GM12892 (cell line): ENCODE data around the gene EBLN1.
"Not testable (repeated sequence)": the region's sequence is repeated elsewhere in the genome, so short reads cannot be mapped to it uniquely, and the experiment has no call there.

Experiments
- DNase-seq: peaks from one replicate; pipeline ENCODE4 v3.0.0; 2011; ENCODE audit not compliant: insufficient read length
- FAIRE-seq: peaks from 2 replicates; lab custom pipeline; 2011; peaks lifted over from hg19 to GRCh38; lab: Jason Lieb, UNC
- POLR2A ChIP-seq: IDR thresholded peaks from 2 replicates; pipeline ENCODE4 v1.6.1; 2011; ENCODE audit warnings: low read depth, low read length, control low read depth
- POLR2AphosphoS5 ChIP-seq: IDR thresholded peaks from 2 replicates; pipeline ENCODE4 v1.6.1; 2011; ENCODE audit warnings: low read depth, low read length, control low read depth
- TAF1 ChIP-seq: IDR thresholded peaks from 2 replicates; pipeline ENCODE4 v1.6.1; 2011; ENCODE audit warnings: low read depth, mild to moderate bottlenecking, control low read depth, low read length, borderline replicate concordance

The EBLN1 gene

DNA sequence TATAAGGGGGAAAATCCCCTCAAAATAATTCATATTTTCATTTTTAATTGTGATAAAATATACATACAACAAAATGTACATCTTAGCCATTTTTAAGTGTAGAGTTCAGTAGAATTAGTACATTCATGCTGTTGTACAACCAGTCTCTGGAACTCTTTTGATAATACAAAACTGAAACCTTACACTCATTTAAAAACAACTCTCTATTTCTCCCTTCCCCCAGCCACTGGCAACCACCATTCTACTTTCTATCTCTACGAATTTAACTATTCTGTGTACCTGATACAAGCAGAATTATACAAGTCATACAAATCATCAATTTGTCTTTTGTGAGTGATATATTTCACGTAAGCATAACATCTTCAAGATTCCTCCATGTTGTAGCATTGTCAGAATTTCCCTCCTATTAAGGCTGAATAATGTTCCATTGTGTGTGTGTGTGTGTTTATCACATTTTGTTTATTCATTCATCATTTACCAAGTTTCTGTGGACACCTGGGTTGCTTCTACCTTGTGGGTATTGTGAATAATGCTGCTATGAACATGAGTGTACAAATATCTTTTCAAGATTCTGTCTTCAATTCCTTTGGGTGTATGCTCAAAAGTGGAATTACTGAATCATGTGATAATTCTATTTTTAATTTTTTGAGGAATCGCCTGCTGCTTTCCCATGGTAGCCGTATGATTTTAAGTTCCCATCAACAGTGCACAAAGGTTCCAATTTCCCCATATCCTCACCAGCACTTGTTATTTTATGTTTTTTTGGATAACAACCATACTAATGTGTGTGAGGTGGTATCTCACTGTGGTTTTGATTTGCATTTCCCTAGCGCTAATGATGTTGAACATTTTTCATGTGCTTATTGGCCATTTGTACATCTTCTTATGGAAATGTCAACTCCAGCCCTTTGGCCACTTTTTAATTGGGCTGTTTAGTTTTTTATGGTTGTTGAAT is 4.7 kb upstream of the EBLN1 start:
- no peak for FAIRE-seq
- DNase-seq, result no peak
- TF ChIP-seq TAF1 (no peak), POLR2AphosphoS5 (no peak)

DNA sequence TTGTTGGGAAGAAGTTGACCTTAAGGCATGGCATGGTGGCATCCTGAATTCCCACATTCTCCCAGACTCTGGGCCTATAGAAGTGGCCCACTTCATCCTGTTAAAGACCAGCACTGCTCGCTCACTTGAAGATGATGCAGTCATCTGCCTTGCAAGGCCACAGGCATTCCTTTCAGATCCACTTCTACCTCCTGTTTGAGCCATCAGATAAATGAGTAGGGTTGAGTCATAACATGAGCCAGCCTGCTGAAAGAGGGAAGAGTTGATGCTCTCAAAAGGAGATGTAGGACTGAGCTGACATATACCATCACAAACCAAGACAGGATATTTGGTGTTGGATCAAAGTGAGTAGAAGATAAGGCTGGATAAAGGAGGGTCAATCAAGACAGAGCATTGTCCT is 1.5 kb upstream of the EBLN1 start:
- TF ChIP-seq TAF1, result no peak
- DNase-seq (no peak), FAIRE-seq (peak; percentile 9)

DNA sequence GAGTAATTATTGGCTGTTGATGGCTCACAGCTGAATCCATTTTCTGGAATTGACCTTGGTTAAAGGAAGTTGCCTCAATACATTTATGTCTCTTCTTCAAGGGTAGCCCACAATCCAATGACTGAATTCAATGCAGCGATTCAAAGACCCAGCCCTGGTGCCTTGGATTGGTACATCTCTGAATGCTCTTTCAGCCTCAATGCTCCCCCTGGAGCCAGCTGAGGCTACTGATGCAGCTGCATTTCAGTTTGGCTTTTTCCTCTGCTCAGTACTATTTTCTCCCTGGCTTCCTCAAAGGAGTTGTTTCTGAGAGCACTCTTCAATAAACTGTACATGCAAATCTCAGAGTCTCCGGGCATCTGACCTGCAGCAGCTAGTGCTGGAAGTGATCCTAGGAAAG is 633 bp upstream of the EBLN1 start:
- DNase-seq (no peak), FAIRE-seq (no peak)
- TF ChIP-seq POLR2A, result no peak
- TF ChIP-seq TAF1, result no peak
- TF ChIP-seq POLR2AphosphoS5, result no peak

DNA sequence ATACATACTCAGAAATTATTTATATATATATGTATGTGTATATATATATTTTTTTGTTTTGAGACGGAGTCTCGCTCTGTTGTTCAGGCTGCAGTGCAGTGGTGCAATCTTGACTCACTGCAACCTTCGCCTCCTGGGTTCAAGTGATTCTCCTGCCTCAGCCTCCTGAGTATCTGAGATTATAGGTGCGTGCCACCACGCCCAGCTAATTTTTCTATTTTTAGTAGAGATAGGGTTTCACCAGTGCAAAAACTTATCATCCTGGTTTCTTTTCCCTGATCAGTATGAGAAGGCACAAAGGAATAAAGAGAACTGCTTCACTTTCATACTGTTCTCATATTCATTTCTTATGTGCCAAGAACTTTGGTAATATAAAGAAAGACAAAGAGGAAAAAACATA is 731 bp downstream of the EBLN1 start:
- not testable (repeated sequence) for FAIRE-seq, DNase-seq

DNA sequence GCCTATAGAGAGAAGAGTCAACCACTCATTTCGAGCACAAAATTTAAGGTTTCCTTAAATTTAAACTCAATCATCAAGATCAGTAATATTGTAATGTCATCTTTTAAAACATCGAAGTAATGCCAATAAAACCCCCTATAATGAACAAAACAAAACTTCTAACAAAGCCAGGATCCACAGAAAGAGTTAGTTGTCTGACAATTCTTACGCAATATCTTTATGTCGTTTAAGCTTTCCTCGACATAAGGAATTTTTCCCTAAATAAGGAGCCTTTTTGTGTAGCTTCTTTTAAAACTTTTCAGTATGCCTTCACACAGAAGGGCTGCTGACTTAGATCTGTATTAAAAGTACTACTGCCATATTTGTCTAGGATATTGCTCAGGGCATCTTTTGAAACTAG is 7.5 kb downstream of the EBLN1 start:
- FAIRE-seq, result no peak
- DNase-seq, result no peak
- TF ChIP-seq TAF1, result no peak
- TF ChIP-seq POLR2A, result no peak
- no peak for TF ChIP-seq POLR2AphosphoS5

DNA sequence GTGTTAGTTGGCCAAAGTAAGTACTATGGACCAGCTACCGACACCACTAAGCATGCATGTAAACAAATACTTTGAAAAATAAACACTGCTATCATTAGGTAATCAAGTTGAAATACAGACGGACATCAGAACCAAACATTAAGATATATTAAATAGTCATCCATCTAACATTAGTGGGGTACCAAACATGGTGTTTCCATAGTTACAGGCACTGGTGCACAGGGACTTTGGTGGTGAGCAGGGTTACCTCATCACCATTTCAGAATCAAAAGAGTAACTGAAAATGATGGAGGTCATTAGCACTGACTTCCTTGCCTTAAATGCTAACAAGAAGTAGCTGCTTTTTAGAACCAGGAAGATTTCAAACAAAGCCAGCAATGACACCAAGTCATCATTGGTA is 23.9 kb downstream of the EBLN1 start:
- TF ChIP-seq POLR2AphosphoS5 (no peak), TAF1 (no peak), POLR2A (no peak)
- no peak for FAIRE-seq
- DNase-seq, result no peak

DNA sequence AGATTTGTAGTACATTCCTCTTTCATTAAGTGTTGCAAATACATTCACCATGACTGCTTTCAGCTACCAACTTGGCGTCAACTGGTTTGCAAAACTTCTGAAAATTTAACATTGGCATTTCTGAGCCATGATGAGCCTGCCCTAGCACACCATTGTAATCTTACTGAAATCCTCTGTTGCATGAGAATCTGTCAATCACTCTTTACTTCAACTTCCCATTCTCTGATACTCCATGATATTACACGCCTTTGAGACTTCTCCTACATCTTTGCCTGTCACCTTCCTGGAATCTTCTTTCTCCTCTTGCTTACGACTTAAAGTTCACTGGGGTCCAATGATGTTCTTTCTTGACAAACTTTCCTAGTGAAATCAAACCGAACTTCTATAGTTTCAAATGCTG is 32.2 kb downstream of the EBLN1 start:
- DNase-seq (no peak), FAIRE-seq (no peak)
- TF ChIP-seq POLR2AphosphoS5 (no peak), TAF1 (no peak), POLR2A (no peak)

DNA sequence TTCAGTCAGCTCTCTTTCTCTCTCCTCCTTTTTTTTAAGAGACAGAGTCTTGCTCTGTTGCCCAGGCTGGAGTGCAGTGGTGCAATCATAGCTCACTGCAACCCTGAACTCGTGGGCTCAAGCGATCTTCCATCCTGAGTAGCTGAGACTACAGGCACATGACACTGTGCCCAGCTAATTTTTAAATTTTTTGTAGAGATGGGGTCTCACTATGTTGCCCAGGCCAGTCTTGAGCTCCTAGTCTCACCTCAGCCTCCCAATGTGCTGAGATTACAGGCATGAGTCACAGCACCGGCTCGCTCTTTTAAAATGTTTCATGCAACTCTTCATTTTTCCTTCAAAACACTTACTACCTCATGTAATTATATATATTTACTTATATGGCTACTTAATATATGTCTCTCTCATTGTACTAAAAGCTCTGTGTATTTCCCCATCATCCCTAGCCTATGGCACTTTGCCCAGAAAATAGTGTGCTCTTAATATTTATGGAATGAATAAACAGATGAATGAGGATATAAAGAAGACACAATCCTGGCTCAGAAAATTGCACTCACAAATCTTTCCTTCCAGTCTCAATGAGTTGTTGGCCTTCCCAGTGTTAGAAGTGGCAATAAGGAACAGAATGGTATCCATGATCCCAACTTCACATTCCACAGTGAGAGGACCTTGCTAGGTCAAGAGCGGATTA is 33.9 kb downstream of the EBLN1 start:
- FAIRE-seq, result no peak
- TF ChIP-seq POLR2A (no peak), POLR2AphosphoS5 (no peak), TAF1 (no peak)

DNA sequence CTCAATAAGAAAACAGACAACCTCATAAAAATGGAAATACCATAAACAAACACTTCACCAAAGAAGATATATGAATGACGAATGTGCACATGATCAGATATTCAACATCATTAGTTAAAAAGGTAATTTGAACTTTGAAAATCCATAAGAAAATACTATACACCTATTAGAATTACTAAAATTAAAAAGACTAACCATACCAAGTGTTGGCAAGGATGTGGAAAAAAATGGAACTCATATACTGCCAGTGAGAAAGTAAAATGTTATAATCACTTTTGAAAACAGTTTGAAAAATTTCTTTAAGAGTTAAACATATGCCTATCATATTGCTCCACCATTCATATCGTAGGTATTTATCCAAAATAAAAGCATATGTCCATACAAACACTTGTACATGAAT is 37.1 kb downstream of the EBLN1 start:
- DNase-seq, result no peak
- TF ChIP-seq POLR2AphosphoS5 (no peak), TAF1 (no peak), POLR2A (no peak)
- no peak for FAIRE-seq

More for the DNA sequence above, 33.9 kb downstream of the EBLN1 start:
- no peak for DNase-seq

DNA sequence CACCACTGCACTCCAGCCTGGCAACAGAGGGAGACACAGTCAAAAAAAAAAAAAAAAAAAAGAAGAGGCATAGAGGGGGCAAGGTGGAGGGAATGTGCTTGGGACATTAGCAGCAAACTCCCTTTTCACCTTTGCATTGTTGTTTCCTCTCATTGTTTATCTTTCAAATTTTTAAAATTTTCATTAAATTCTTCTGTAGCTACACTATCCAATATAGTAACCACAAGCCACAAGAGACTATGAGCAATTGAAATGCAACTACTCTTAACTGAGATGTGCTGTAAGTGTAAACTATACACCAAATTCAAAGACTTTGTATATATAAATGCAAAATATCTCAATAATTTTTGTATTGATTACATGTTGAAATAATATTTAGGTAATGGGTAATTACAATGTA is 43.4 kb downstream of the EBLN1 start:
- no peak for DNase-seq
- no peak for FAIRE-seq
- TF ChIP-seq POLR2A, result no peak

DNA sequence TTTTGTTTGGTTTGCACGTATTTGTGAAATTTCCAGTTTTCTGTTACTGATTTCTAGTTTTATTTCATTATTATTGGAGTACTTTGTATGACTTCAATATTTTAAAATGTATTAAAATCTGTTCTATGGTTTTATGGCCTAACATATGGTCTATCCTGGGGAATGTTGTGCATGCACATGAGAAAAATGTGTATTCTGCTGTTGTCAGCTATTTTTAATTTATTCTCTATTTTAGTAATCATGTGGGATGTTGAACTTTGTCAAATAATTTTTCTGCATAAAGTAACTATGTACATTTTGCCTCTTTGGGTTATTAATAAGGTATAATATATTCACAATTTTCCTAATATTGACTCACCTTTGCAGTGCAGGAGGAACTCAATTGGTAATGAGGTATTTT is 46.7 kb downstream of the EBLN1 start:
- TF ChIP-seq POLR2A (no peak), TAF1 (no peak), POLR2AphosphoS5 (no peak)
- no peak for FAIRE-seq

DNA sequence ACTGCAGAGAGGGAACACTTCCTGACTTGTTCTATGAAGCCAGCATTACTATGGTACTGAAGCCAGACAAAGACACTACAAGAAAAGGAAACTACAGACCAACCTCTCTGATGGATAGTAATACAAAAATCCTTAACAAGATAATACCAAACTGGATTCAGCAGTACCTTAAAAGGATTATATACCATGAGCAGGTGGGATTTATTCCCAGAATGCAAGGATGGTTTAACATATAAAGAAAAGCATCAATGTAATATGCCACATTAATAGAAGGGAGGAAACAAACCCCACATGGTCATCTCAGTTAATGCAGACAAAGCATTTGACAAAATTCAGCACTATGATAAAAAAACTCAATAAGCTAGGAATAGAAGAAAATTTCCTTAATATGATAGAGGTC is 47.2 kb downstream of the EBLN1 start:
- FAIRE-seq, result no peak
- TF ChIP-seq TAF1 (no peak), POLR2A (no peak), POLR2AphosphoS5 (no peak)
- DNase-seq, result no peak

More for the DNA sequence above, 46.7 kb downstream of the EBLN1 start:
- no peak for DNase-seq
